ENCODE measurements around the gene ELFN1.

The ELFN1 gene

GRCh38 chr7:1654738-1655475 lies 15.2 kb upstream of the ELFN1 start:
- no peak for TF ChIP-seq CTCF (IDR thresholded peaks at IDR 0.05; ENCODE audit: low read depth, low read length)

GRCh38 chr7:1659696-1660095 lies 10.4 kb upstream of the ELFN1 start:
- DNase-seq (ENCODE audit: extremely low read depth, low read depth) = peak; percentile 59
- no peak for TF ChIP-seq CTCF (IDR thresholded peaks at IDR 0.05; ENCODE audit: low read depth, low read length)

More at GRCh38 chr7:1654738-1655475, 15.2 kb upstream of the ELFN1 start:
- DNase-seq (ENCODE audit: extremely low read depth, low read depth) = no peak

- no peak for TF ChIP-seq CTCF (IDR thresholded peaks at IDR 0.05; ENCODE audit: low read depth, low read length)
- DNase-seq (ENCODE audit: extremely low read depth, low read depth) = no peak
Observed at GRCh38 chr7:1661461-1661860, 8.6 kb upstream of the ELFN1 start.

GRCh38 chr7:1662101-1662500 lies 8.0 kb upstream of the ELFN1 start:
- DNase-seq (ENCODE audit: extremely low read depth, low read depth) = no peak
- TF ChIP-seq CTCF (IDR thresholded peaks at IDR 0.05; ENCODE audit: low read depth, low read length) = no peak

- no peak for DNase-seq (ENCODE audit: extremely low read depth, low read depth)
- TF ChIP-seq CTCF (IDR thresholded peaks at IDR 0.05; ENCODE audit: low read depth, low read length) = no peak
Observed at GRCh38 chr7:1662767-1663166, 7.3 kb upstream of the ELFN1 start.

- no peak for TF ChIP-seq CTCF (IDR thresholded peaks at IDR 0.05; ENCODE audit: low read depth, low read length)
- DNase-seq (ENCODE audit: extremely low read depth, low read depth) = no peak
Observed at GRCh38 chr7:1663223-1663622, 6.9 kb upstream of the ELFN1 start.

DNA sequence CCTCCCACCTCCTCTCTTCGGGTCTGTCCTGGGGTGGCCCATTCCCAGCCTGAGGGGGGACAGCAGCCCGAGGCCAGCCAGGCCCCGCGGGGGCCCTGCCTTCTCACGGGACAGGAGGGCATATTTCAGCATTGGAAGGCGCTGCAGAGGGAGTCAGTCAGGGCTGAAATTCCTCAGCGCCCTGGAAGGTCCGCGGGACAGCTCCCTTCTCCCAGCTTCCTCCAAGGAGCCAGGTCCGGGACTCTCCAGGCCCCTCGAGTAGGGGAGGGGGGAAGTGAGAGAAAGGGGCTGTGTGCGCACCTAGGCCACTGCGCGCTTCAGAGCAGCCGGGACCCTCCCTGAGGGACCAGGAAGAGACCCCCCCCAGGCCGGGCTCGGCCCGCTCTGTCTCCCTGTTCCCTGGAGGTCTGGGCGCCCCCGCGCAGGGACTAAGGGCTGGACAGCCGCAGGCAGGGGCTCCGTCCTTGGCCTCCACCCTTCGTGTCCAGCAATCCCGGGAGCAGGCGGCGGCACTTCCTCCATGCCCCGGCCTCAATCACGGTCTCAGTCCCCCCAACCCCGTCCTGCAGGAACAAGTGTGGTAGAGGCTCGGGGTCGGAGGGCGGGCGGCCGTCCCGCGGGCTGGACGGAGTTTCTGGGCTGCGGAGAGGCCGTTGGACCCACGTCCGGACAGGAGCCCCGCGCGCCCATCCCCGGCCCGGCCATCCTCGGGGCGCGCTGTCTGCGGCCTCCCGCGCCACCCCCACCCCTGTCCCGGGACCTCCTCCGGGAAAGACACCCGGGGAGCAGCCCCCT lies 6.0 kb upstream of the ELFN1 start:
- TF ChIP-seq CTCF (IDR thresholded peaks at IDR 0.05; ENCODE audit: low read depth, low read length) = no peak
- DNase-seq (ENCODE audit: extremely low read depth, low read depth) = no peak

All from AG09319 (cell line).